HG02938 (cell line): ENCODE measurements around the gene GNAQ.

Source experiments
- ATAC-seq: cut with Tn5 transposase; IDR thresholded peaks from one replicate; pipeline ENCODE4 v1.9.1; 2021; ENCODE audit warnings: mild to moderate bottlenecking, moderate library complexity; ENCODE audit not compliant: unreplicated experiment

GNAQ gene

DNA sequence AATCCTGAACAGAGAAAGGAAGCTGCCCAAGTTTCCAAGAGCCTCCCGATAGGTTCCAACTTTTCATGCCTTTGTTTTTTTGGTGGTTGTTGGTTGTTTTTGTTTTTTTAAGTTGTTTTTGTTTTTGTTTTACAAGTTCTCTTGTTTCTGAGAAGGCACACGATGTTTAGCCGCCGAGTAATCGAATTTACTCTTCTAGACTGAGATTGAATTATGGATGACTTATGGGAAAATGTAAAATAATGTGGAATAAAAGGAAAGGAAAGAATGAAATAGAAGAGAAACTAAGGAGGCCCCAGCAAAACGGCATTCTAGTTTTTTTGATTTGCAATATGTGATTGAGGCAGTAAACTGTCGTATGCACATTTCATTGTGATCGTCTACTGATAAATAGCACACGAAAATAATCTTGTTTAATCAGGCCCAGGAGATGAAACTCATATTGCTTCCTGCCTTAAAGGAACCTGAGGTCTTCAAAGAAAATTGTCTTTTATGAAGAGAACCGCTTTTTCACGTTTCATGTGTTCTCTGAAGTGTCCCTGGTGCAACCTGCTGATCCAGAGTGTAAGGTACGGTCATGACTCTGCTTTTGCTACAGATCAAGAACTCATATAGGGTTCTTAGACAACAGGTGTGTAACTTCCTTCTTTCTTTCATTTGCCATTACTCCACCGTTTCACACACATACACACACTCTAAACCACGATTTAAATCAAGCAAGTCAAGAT, 1.3 kb upstream of the GNAQ start:
- ATAC-seq, result no peak

DNA sequence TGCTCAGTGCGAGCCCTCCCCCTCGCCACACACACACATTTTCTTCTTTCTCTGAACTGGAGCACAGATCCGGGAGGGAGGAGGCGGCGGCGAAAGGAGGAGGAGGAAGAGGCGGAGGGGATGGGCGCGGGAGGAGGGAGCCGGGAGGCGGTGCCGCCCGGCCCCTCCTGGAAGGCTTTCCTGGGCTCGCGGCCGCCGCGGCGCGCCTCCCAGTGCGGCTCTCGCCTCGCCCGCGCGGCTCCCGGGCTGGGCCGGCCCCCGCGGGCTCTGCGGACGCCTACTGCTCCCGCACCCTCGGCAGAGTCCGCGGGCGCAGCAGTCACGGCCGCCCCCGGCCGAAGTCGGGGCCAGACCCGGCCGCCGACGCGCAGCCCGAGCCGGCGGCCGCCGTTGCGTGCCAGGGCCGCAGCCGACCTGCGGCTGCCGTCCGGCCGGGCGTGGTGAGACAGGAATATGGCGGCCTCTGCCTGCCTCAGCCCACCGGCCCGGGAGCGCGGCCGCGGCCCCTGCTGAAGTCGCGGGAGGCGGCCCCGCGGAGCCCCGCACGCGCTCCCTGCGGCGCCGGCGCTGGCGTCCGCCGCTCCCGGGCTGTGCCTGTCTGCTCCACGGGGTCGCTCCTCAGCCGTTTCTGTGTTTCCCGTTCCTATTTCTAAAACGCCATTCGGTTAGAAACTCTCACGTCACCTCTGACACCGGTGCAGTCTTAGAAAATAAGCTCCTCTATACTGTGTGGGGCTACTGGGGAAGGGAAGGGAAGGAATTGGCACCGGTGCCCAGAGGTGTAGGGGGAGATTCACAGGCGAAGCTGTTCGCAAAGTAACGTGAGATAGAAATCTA, 500 bp upstream of the GNAQ start:
- no peak for ATAC-seq

DNA sequence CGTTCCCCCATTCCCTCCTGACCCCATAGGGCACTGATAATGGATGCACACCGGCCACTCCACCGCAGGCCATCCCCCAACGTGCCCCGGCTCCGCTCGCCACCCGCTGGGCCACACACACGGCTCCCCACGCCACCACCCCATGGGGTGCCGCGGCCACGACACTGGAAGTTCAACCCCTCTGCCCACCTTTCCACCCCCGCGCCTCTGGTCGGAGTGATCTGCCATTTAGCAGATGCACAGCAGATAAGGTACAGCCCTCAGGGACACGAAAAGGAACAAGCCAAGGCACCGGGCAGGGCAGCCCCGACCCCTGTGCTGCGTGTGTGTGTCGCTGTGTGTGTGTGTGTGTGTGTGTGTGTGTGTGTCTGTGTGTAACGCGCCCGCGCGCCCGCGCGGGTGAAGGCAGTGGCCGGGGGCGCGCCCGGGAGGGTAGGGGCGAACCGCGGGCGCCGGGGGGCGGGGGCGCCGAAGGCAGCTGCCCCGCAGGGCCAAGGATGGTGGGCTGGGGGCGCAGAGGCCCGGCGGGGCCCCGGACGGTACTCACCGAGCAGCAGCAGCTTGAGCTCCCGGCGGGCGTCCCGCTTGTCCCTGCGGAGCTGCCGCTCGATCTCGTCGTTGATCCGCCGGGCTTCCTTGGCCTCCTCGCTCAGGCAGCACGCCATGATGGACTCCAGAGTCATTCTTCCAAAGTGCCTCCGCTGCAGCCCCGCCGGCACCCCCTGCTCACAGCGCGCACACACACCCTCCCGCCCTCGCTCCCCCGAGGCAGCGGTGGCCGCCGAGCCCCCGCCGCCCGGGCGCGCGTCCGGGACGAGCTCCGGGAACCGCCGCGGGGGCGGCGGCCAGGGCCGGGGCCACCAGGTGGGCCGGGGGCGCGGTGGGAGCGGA, 813 bp downstream of the GNAQ start:
- no peak for ATAC-seq

DNA sequence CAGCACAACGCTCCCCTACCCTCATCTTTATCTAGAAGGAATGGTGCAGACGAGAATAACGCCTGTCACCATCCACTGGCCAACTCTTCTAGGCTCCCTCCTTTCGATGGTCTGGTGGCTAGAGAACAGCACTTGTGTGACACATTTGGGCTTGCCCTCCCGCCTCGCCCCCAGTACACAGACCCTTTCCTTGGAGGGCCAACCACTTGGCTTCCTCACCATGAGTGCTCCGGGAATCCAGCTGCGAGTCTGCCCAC, 1.4 kb downstream of the GNAQ start:
- no peak for ATAC-seq

DNA sequence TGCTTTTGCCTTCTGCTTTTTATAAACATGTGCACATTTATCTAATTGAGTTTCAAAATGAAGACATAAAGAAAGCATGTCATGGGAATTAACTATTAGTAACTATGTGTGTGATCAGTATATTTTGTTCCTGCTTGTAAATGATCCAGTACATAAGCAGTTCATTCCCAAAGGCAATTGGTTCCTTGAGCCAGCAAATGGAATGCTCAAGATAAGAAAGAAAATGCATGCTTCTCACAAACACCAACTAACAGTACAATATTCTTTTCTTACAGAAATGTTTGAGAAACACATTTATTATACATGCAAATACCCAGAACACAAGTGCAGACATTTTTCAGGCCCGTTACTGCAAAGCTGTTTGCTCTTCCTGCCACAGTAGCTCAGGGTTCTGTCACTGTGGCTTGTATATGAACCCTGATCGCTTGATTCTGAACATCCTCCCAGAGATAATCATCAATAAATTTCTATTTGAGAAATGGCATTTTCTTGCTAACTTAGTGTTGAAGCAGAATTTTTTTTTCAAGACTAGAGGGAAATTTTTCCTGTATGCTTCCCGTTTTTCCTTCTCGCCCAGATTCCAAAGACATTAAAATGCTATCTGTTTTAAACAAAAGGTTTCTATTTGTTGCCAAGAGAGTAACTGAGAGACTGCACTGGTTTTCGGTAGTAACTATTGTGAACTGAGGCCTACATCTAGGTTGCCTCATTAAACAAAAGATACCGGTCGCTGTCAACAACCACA, 1.9 kb downstream of the GNAQ start:
- no peak for ATAC-seq

DNA sequence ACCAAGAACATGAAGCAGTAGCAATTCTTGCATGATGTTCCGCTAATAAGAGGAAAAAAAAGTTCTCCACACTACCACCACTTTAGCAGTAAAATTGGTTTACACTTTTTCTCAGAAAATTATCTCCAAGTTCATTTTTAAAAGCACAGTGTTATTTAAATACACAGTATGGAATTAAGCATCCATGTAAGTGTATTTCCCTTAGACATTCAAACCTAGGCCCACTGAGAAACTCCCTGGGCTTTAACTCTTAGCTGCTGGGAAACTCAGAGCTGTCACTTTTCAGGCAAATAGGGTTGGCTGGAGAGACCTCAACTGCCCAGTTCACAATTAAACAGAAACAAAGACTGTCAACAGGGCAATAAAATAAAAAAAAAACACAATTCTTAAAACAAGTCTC, 2.7 kb downstream of the GNAQ start:
- no peak for ATAC-seq

DNA sequence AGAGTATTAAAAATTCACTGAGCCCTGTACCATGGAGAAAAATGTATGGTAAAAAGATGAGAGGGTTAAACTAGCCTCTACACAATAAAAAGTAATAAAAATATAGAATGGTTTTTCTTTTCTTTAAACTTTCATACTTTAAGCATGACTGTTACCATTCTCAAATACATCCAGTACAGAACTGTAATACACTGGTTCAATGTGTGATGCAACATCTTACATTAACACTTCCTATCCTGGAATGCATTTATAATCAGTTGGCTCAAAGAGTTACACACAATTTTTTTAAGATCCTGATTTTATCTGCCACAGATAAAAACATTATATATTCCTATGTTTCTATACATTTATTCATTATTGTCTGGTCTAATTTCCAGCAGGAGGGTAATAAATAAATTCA, 4.7 kb downstream of the GNAQ start:
- ATAC-seq, result no peak

DNA sequence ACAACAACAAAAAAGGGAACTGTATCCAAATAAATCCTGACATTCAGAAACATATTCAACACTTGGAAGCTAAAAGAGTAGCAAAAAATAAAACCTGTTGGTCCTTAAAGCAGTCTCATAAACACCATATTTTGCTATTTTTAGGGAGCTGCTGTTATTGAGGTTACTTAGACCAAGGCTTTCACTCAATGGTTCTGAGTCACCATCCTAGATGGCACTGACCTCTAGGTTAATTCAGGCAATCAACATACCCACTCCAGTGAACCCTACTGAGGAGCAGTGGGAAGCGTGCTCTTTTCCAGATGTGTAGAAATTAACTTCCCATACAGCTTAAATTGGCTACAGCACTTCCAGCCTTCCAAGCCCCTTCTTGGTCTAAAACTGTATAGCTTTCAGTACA, 5.2 kb downstream of the GNAQ start:
- ATAC-seq, result no peak

DNA sequence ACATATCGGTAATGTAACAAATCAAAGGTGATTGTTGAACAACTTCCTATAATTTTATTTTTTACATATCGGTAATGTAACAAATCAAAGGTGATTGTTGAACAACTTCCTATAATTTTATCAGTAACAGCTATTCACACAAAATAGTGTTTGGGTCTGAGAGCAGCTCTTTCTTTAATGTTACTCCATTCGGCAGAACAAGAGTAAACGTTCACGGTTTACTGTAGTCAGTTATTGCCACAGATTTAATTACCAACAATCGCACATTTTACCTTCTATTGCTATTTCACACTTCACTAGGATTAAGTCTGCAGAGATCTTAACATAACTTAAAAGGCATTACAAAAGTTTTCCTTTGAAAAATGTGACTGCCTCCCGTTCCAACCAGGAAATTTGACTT, 6.4 kb downstream of the GNAQ start:
- no peak for ATAC-seq

DNA sequence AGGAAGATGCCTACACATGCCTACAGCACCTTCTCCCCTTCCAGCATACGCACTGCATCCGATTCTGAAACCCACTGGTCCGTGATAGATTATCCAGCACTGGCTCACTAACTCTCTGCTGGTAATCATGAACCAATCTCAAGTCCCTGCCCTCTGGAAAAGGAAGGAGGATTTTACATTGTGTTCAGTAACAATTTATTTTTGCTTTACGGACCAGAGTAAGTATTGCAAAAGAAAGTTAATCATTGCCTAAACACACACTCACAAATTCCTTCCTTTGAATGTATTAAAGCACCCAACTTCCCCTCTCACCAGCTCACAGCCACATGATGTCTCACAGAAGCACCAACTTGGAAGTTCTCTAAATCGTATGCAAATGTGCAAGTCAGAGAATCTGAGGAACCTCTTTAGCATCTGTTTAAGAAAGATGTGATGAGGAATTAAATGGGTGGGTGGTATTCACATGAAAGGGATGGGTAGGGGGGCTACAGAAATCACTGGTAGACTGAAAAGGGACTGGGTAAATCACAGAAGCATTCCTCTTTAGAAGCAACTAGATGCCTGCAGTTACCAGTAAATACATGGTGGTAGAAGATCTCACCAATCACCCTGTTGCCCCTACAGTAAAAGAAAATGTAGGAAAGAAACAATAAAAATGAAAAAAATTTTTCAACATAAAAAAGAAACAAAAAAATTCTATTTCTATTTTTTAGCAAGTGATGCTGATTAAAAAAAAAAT, 8.4 kb downstream of the GNAQ start:
- no peak for ATAC-seq

DNA sequence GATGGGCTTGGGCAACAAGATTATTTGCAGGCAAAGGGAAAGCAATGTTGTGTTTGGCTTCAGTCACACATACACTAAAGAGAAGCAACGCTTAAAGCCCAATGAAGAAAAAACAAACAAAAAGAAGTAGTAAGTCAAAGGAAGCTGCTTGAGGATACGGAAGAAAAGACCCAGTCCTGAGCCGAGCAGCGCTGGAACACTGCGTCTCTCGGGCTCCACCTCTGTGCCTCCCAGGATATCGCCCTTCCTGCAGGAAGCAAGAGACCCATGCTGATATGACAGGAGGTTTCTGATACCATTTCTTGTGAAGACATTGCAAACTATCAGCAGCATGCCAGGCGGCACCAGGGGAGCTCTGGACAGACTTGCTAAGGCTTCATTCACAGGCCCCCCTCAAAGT, 9.9 kb downstream of the GNAQ start:
- ATAC-seq, result no peak

DNA sequence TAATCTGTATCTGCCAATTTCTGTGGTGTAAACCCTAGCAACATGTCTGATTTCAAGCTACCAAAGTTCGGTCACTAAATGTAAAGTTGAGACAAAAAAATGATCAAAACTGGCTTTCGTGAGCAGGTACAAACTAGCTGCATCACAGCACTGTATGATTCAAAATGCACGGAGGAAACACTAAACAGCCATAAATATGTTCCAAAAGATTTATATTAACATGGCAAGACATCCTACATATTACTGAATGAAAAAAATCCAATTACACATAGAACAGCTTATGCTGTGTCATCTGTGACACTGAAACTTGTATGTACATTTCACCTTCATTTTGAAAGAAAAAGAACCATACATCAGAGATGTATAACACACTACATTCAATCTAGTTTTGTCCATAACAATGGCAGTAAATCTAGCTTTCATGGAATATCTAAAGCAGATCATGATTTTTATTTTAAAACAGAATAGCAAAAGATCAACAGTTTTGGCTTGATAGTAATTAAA, 14.4 kb downstream of the GNAQ start:
- ATAC-seq, result no peak

DNA sequence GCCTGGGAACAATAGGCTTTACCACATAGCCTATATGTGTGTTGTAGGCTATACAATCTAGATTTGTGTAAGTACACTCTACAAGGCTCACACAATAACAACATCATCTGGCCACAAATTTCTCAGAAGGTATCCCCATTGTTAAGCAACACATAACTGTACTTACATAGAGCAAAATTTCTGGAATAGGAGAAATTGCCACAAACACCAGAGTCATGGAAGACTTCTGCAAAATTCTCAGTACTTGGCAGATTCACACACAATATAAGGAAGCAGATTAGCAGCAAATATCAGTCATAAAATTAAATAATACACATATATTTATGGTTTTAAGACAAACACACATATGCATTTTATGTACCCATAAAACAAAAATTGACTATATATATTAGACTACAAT, 16.4 kb downstream of the GNAQ start:
- no peak for ATAC-seq

DNA sequence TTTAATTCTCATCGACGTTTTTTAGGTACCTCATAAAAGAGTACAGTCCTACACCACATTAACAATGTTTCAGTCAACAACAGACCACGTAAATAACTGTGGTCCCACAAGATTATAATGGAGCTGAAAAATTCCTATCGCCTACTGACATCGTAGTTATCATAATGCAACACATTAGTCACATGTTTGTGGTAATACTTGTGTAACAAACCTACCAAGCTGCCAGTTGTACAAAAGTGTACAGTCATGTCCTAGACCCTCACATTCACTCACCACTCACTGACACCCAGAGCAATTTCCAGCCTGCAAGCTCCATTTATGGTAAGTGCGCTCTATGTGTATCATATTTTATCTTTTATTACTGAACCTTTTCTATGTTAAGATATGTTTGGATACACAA, 16.8 kb downstream of the GNAQ start:
- no peak for ATAC-seq

DNA sequence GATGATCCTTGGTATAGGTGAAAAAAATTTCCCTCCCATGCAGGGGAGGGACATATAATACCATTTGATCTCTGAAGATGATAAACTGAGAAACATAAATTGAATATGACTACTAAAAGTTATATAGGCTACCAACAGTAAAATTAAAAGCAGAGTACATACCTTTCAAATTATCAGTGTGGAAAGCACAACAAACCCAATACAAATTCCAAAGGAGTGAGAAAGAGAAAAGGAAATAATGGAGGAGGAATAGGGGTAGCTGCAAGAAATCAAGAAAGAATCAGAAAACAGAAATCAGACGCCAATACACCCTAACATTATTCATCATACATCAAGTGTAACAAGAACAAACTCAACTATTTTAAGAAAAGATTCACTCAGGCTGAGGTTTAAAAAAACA, 17.7 kb downstream of the GNAQ start:
- ATAC-seq, result no peak

DNA sequence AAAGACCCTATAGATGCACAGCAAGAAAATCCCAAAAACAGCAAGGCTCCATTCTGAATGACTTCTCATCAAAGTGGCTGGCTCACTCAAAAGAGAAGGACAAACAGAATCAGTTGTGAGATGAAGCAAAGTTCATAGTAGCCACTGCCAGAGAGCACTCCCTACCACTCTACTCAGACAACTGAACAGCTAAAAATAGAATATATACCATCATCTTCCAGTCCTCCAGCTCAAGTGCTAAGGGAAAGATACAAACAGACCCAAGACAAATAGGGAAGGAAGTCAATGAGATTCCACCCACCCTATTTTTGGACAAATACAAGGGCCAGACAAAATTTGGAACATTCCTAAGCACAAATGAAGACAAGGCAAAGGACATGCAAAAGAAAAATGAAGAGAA, 20.6 kb downstream of the GNAQ start:
- no peak for ATAC-seq

DNA sequence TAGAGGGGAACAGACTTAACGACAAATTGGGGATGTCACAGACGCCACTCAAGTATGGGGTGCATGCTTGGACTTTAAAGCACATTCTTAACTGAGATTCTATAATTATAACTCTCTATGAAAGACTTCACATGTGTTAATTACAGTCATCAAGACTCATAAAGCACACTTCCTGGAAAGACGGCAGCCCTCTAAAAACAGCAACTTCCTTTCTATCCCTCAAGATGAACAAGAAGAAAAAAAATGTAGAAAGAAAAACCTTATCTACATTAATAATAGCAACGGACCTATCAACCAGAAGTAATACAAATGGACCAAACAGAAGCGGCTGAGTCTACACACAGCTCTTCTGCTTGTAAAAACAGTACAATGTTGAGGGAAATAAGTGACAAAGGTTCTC, 21.2 kb downstream of the GNAQ start:
- ATAC-seq, result no peak

DNA sequence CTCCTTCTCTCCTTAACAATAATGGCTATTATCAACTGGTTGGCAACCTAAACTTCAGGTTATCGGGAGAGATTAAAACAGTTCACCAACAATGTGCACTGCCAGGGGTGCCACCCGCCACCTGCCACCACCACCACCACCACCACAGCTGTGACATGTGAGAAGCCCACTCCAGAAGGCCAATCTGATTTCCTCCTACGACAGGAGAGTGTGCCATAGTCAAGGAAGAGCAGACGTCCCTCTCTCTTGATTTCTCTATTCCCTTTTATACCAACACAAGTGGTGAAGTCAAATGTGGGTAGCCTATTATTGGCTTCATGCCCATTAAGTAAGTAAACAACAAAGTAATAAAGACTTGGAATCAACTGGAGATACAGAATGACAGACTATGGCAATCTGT, 22.4 kb downstream of the GNAQ start:
- ATAC-seq, result no peak

DNA sequence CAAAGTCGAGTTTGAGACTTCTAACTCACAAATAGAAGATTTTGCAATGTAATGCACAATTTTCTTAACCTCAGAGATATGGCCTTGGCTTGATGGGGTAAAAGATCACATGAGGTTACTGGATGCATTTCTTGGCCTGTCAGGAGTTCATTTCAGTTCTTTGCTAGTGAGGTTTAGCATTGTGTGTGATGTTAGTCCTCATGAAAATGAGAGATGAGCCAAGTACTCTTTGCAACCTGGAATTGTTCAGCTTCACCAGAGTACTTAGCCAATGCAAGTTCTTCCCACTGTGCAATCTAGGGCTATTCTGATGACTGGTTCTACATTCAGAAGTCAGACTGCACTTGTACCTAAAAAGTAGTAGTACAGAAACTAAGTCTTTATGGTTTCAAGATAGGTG, 24.9 kb downstream of the GNAQ start:
- ATAC-seq, result no peak
